Measurements from ENCODE around the gene FAM170B.

GRCh38 chr10:49153115-49153514, 19.3 kb upstream of the FAM170B start:
- TF ChIP-seq, protein P1, sequence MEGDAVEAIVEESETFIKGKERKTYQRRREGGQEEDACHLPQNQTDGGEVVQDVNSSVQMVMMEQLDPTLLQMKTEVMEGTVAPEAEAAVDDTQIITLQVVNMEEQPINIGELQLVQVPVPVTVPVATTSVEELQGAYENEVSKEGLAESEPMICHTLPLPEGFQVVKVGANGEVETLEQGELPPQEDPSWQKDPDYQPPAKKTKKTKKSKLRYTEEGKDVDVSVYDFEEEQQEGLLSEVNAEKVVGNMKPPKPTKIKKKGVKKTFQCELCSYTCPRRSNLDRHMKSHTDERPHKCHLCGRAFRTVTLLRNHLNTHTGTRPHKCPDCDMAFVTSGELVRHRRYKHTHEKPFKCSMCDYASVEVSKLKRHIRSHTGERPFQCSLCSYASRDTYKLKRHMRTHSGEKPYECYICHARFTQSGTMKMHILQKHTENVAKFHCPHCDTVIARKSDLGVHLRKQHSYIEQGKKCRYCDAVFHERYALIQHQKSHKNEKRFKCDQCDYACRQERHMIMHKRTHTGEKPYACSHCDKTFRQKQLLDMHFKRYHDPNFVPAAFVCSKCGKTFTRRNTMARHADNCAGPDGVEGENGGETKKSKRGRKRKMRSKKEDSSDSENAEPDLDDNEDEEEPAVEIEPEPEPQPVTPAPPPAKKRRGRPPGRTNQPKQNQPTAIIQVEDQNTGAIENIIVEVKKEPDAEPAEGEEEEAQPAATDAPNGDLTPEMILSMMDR (conservative IDR thresholded peaks at IDR 0.05 in 1 of 2, IDR thresholded peaks at IDR 0.05 in 1 of 2; ENCODE audit: extremely low read depth in 1 of 2, insufficient read depth in 1 of 2, low read depth in 1 of 2, low read length in 2 of 2) = no peak
- no peak for TF ChIP-seq EZH2 (IDR thresholded peaks at IDR 0.05; ENCODE audit: borderline replicate concordance, low read length)

All from mammary epithelial cell (primary cell).